Measurements from ENCODE around the gene DPP6.
"Not testable (repeated sequence)": the region's sequence is repeated elsewhere in the genome, so short reads cannot be mapped to it uniquely, and the experiment has no call there.

GRCh38 chr7:154092093-154092492, 39.9 kb downstream of the DPP6 start:
- TF ChIP-seq CTCF (conservative IDR thresholded peaks at IDR 0.05; ENCODE audit: low read length); EZH2phosphoT487 (IDR thresholded peaks at IDR 0.05; ENCODE audit: borderline replicate concordance, low read depth, low read length): not testable (repeated sequence)
